H9 (cell line): ENCODE data around the gene TNK2. TPM values are rescaled to one million over a fixed set of nuclear protein-coding genes. Genes with fewer than 3 reads are reported as not detected.

ENCODE experiments used
- DNase-seq: peaks from one replicate; pipeline ENCODE4 v3.0.0-alpha.2; 2017
- H2AFZ ChIP-seq: one replicate; pipeline ENCODE4 v1.6.1; 2013; ENCODE audit warnings: mild to moderate bottlenecking, low read length, control low read depth, moderate library complexity
- H2AK5ac ChIP-seq: 2 replicates; pipeline ENCODE4 v1.6.1; 2013; ENCODE audit warnings: low read length, control low read depth, mixed read lengths; ENCODE audit not compliant: insufficient read length
- H2BK120ac ChIP-seq: one replicate; pipeline ENCODE4 v1.6.1; 2013; ENCODE audit warnings: low read depth, mild to moderate bottlenecking, low read length, control low read depth, inconsistent platforms; ENCODE audit not compliant: poor library complexity, severe bottlenecking
- H2BK12ac ChIP-seq: 2 replicates; pipeline ENCODE4 v1.6.1; 2013; ENCODE audit warnings: low read length, control low read depth, mixed read lengths, low read depth; ENCODE audit not compliant: insufficient read length
- H2BK15ac ChIP-seq: 2 replicates; pipeline ENCODE4 v1.6.1; 2013; ENCODE audit warnings: low read depth, low read length, control low read depth
- H2BK20ac ChIP-seq: one replicate; pipeline ENCODE4 v1.6.1; 2013; ENCODE audit warnings: low read depth, mild to moderate bottlenecking, low read length, control low read depth, inconsistent platforms; ENCODE audit not compliant: poor library complexity, severe bottlenecking
- H2BK5ac ChIP-seq: 2 replicates; pipeline ENCODE4 v1.6.1; 2013; ENCODE audit warnings: low read length, control low read depth, mixed read lengths; ENCODE audit not compliant: insufficient read length
- H3K14ac ChIP-seq: 2 replicates; pipeline ENCODE4 v1.6.1; 2013; ENCODE audit warnings: low read length, control low read depth; ENCODE audit not compliant: insufficient read depth
- H3K18ac ChIP-seq: 2 replicates; pipeline ENCODE4 v1.6.1; 2013; ENCODE audit warnings: low read depth, mild to moderate bottlenecking, mixed read lengths, low read length, control low read depth; ENCODE audit not compliant: insufficient read length
- H3K23ac ChIP-seq: 2 replicates; pipeline ENCODE4 v1.6.1; 2013; ENCODE audit warnings: low read length, control low read depth, mixed read lengths, low read depth; ENCODE audit not compliant: insufficient read length
- H3K23me2 ChIP-seq: 2 replicates; pipeline ENCODE4 v1.6.1; 2013; ENCODE audit warnings: low read depth, mild to moderate bottlenecking, mixed read lengths, low read length, control low read depth; ENCODE audit not compliant: insufficient read length, poor library complexity, severe bottlenecking
- H3K27ac ChIP-seq: 2 replicates; pipeline ENCODE4 v1.5.1; 2013; ENCODE audit warnings: low read length, control low read depth, mixed read lengths, low read depth; ENCODE audit not compliant: insufficient read length
- H3K27me3 ChIP-seq: 2 replicates; pipeline ENCODE4 v1.6.1; 2013; ENCODE audit warnings: low read length, control low read depth, inconsistent platforms; ENCODE audit not compliant: insufficient read depth
- H3K4ac ChIP-seq: 2 replicates; pipeline ENCODE4 v1.6.1; 2013; ENCODE audit warnings: low read depth, mild to moderate bottlenecking, control low read depth, inconsistent platforms, low read length, moderate library complexity
- H3K4me1 ChIP-seq: 2 replicates; pipeline ENCODE4 v1.6.1; 2013; ENCODE audit warnings: low read length, control low read depth, inconsistent platforms; ENCODE audit not compliant: insufficient read depth
- H3K4me2 ChIP-seq: 2 replicates; pipeline ENCODE4 v1.6.1; 2013; ENCODE audit warnings: low read length, control low read depth, mixed read lengths; ENCODE audit not compliant: insufficient read length, insufficient read depth
- H3K56ac ChIP-seq: 2 replicates; pipeline ENCODE4 v1.6.1; 2013; ENCODE audit warnings: low read depth, mild to moderate bottlenecking, mixed read lengths, low read length, control low read depth; ENCODE audit not compliant: insufficient read length
- H3K79me1 ChIP-seq: 2 replicates; pipeline ENCODE4 v1.6.1; 2013; ENCODE audit warnings: low read depth, mild to moderate bottlenecking, moderate library complexity, low read length, control low read depth, inconsistent platforms; ENCODE audit not compliant: insufficient read depth, poor library complexity, severe bottlenecking
- H3K79me2 ChIP-seq: 2 replicates; pipeline ENCODE4 v1.6.1; 2013; ENCODE audit warnings: low read length, control low read depth, inconsistent platforms; ENCODE audit not compliant: insufficient read depth
- H3K9ac ChIP-seq: 2 replicates; pipeline ENCODE4 v1.6.1; 2013; ENCODE audit warnings: low read length, control low read depth, mixed read lengths; ENCODE audit not compliant: insufficient read length; ENCODE audit errors: extremely low read depth
- H3K9me3 ChIP-seq: one replicate; pipeline ENCODE4 v1.6.1; 2013; ENCODE audit warnings: low read depth, low read length, inconsistent platforms; ENCODE audit not compliant: control insufficient read depth
- H3T11ph ChIP-seq: one replicate; pipeline ENCODE4 v1.6.1; 2013; ENCODE audit warnings: mild to moderate bottlenecking, low read length, control low read depth, inconsistent platforms
- H4K20me1 ChIP-seq: one replicate; pipeline ENCODE4 v1.6.1; 2013; ENCODE audit not compliant: control insufficient read depth, insufficient read length, insufficient read depth
- H4K5ac ChIP-seq: 2 replicates; pipeline ENCODE4 v1.6.1; 2013; ENCODE audit warnings: low read depth, mild to moderate bottlenecking, mixed read lengths, low read length, control low read depth; ENCODE audit not compliant: insufficient read length
- H4K8ac ChIP-seq: replicated peaks from 2 replicates; pipeline ENCODE4 v1.6.1; 2013; ENCODE audit warnings: low read length, control low read depth, mixed read lengths, low read depth; ENCODE audit not compliant: insufficient read length
- H4K91ac ChIP-seq: 2 replicates; pipeline ENCODE4 v1.6.1; 2013; ENCODE audit warnings: low read depth, mild to moderate bottlenecking, moderate library complexity, mixed read lengths, low read length, control low read depth; ENCODE audit not compliant: insufficient read length
- H3K27ac Mint-ChIP-seq, 3 experiments: 2 replicates in 2 of 3; 3 replicates in 1 of 3; pipeline ENCODE4 v1.8.0; 2020 to 2021; ENCODE audit warnings: mixed read lengths in 3 of 3, mild to moderate bottlenecking in 1 of 3, moderate library complexity in 1 of 3
- H3K27me3 Mint-ChIP-seq: 2 replicates; pipeline ENCODE4 v1.8.0; 2021; ENCODE audit warnings: low read depth, mild to moderate bottlenecking, moderate library complexity, mixed read lengths
- H3K36me3 Mint-ChIP-seq, 3 experiments: 2 replicates in 2 of 3; 3 replicates in 1 of 3; pipeline ENCODE4 v1.8.0; 2020 to 2021; ENCODE audit warnings: low read depth in 3 of 3, mixed read lengths in 3 of 3; ENCODE audit not compliant: insufficient read depth in 1 of 3
- H3K4me1 Mint-ChIP-seq, 2 experiments: 2 replicates each; pipeline ENCODE4 v1.8.0; 2020; ENCODE audit warnings: mixed read lengths in 2 of 2
- H3K4me3 Mint-ChIP-seq, 2 experiments: 2 replicates in 1 of 2; 3 replicates in 1 of 2; pipeline ENCODE4 v1.8.0; 2020 to 2021; ENCODE audit warnings: mild to moderate bottlenecking in 2 of 2, mixed read lengths in 2 of 2, moderate library complexity in 1 of 2
- H3K9me3 Mint-ChIP-seq, 2 experiments: 2 replicates in 1 of 2; 3 replicates in 1 of 2; pipeline ENCODE4 v1.8.0; 2020; ENCODE audit warnings: mild to moderate bottlenecking in 2 of 2, mixed read lengths in 2 of 2, moderate library complexity in 1 of 2
- WGBS: extraction: QIAGEN DNeasy Blood & Tissue Kit; methylation state at CpG from one replicate; pipeline ENCODE4 v1.1.7; 2013; ENCODE audit warnings: missing lambda C conversion rate, low lambda C conversion rate, mixed read lengths; ENCODE audit not compliant: insufficient read length; ENCODE audit errors: extremely low coverage; 5-methylcytosine and 5-hydroxymethylcytosine counted together
- total RNA-seq: library from RNA; stranded (reverse); gene quantifications from 2 replicates; pipeline ENCODE4 v1.2.1, GENCODE V29; 2021
- TF ChIP-seq, protein P1 (sequence below): fragments of 200-600 bp; sonication (generic); conservative IDR thresholded peaks from 3 replicates; pipeline ENCODE4 v1.8.0; 2021; ENCODE audit warnings: antibody characterized with exemption, mild to moderate bottlenecking

The TNK2 gene
- total RNA-seq, 1 experiment from 2014 or later, result 34.5 TPM

- no peaks in the 10 kb centered on the region for H3K4me1 ChIP-seq
- DNase-seq, result no peak
- no peak overlapping the region for H2AFZ ChIP-seq
- Mint-ChIP-seq H3K4me1 (no peaks in the 10 kb centered on the region), H3K36me3 (peaks cover 0 to 17% (median 9%) of the 10 kb centered on the region in 3 experiments), H3K27ac (no peak overlapping the region), H3K27me3 (no peaks in the 10 kb centered on the region), H3K4me3 (no peak overlapping the region), H3K9me3 (no peaks in the 10 kb centered on the region)
- no peak overlapping the region for H2BK120ac ChIP-seq
- H3K4ac ChIP-seq, result no peak overlapping the region
- H4K8ac ChIP-seq, result no peak overlapping the region
- H3K27me3 ChIP-seq, result no peaks in the 10 kb centered on the region
- no peak overlapping the region for H3K9ac ChIP-seq
- no CpG with 5 or more reads among the region's 39 CpGs for WGBS
- H2BK12ac ChIP-seq, result no peak overlapping the region
- peaks cover 2% of the 10 kb centered on the region for H4K20me1 ChIP-seq
- no peaks in the 10 kb centered on the region for H3K79me1 ChIP-seq
- no peak overlapping the region for H2BK20ac ChIP-seq
- H3K4me2 ChIP-seq, result no peak overlapping the region
- H3K23ac ChIP-seq, result no peak overlapping the region
- no peaks in the 10 kb centered on the region for H3K9me3 ChIP-seq
- H3K56ac ChIP-seq, result no peak overlapping the region
- H3K18ac ChIP-seq, result no peak overlapping the region
- no peak overlapping the region for H3T11ph ChIP-seq
- H3K27ac ChIP-seq, result no peak overlapping the region
- no peak overlapping the region for H4K5ac ChIP-seq
- TF ChIP-seq, protein P1, sequence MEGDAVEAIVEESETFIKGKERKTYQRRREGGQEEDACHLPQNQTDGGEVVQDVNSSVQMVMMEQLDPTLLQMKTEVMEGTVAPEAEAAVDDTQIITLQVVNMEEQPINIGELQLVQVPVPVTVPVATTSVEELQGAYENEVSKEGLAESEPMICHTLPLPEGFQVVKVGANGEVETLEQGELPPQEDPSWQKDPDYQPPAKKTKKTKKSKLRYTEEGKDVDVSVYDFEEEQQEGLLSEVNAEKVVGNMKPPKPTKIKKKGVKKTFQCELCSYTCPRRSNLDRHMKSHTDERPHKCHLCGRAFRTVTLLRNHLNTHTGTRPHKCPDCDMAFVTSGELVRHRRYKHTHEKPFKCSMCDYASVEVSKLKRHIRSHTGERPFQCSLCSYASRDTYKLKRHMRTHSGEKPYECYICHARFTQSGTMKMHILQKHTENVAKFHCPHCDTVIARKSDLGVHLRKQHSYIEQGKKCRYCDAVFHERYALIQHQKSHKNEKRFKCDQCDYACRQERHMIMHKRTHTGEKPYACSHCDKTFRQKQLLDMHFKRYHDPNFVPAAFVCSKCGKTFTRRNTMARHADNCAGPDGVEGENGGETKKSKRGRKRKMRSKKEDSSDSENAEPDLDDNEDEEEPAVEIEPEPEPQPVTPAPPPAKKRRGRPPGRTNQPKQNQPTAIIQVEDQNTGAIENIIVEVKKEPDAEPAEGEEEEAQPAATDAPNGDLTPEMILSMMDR, result no peak
- H2BK15ac ChIP-seq, result no peak overlapping the region
- no peaks in the 10 kb centered on the region for H3K79me2 ChIP-seq
- H2AK5ac ChIP-seq, result no peak overlapping the region
- H2BK5ac ChIP-seq, result no peak overlapping the region
- H3K23me2 ChIP-seq, result no peaks in the 10 kb centered on the region
- H4K91ac ChIP-seq, result no peak overlapping the region
- no peak overlapping the region for H3K14ac ChIP-seq
Observed at GRCh38 chr3:195868336-195868865, 40.0 kb downstream of the TNK2 start.
